Right renal cortex interstitium (tissue), 3 donors: ENCODE measurements around the gene DZIP1L. TPM values are rescaled to one million over a fixed set of nuclear protein-coding genes. Genes with fewer than 3 reads are reported as not detected.

Source experiments
- DNase-seq, 3 donors: peaks; one replicate each; pipeline ENCODE4 v3.0.0-alpha.2; 2013; ENCODE audit warnings: low read depth in 3 of 3, low spot score in 2 of 3
- polyA plus RNA-seq, 3 donors: library from polyadenylated mRNA; unstranded; fragments of 120-200 nt; gene quantifications; one replicate each; pipeline ENCODE4 v1.2.1, GENCODE V29; 2013; ENCODE audit not compliant: insufficient read length in 3 of 3

Gene DZIP1L
- polyA plus RNA-seq, 3 donors, result 12.7 to 14.9 (median 13.3) TPM

- no peak for DNase-seq
Measured at GRCh38 chr3:138078096-138078495, 37.3 kb downstream of the DZIP1L start.

DNA sequence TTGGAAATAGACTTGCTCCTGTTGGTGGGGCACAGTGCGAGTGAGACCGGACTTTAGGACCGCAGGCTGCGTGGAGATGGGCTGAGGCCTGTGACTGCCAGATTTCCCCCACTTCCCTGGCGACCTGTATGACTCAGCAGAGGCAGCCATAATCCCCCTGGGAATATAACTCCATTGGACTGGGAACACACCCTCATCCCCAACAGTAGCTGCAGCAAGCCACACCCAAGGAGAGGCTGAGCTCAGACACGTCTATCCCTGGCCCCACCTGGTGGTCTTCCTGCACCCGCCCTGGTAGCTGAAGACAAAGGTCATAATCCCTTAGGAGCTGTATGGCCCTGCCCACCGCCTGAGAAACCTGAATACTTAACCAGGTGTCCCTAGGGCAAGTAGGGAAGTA is 42.6 kb downstream of the DZIP1L start:
- DNase-seq, result no peak

GRCh38 chr3:138070006-138070405 is 45.4 kb downstream of the DZIP1L start:
- DNase-seq, result no peak

DNA sequence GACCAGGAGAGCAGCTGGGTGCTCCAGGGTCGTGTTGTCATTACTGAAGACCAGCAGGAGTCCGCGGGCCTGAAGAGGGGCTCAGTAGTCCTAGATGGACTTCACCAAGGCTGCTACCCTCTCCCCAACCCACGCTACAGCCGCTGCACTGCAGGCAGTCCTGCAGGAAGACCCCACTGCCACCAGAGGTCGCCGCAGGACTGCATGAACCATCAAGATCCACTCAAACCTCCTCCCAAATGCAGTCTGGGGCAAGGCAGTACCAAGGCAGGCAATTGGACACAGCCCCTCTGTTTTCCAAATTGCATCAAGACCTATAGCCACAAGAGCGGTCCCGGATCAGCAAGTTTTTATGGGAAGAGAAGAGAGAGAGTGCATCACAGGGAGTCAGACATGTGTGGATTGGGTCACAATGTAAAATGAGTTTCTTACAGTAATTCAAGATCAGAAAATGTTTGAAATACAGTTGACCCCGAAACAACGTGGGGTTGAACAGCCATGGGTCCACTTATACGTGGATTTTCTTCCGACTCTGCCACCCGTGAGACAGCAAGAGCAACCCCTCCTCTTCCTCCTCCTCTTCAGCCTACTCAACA is 46.7 kb downstream of the DZIP1L start:
- DNase-seq, result peak; percentile 29 to 56 (median 38)

DNA sequence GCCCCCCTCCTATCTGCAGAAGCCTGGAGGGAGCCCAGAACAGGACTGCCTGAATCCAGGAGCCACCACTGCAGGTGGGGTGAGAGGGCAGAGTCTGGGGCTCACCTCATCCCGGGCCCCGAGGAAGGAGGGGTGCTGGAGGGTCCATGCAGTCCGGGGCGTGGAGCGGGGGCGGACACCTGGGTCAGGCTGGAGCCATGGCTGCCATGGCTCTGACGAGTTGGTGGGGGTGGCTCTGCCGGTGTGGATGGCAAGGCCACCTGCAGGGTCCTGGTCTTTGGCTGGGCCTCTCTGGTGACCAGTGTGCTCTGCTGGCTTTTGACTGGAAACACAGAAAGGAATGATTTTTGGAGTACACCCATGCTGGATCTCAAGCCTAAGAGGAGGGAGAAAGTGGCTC is 47.4 kb downstream of the DZIP1L start:
- DNase-seq, result no peak

GRCh38 chr3:138066972-138067371 is 48.4 kb downstream of the DZIP1L start:
- no peak for DNase-seq

GRCh38 chr3:138066383-138066782 is 49.0 kb downstream of the DZIP1L start:
- DNase-seq, result no peak

GRCh38 chr3:138065949-138066348 is 49.5 kb downstream of the DZIP1L start:
- no peak for DNase-seq

GRCh38 chr3:138063416-138063815 is 52.0 kb downstream of the DZIP1L start:
- DNase-seq, result no peak

DNA sequence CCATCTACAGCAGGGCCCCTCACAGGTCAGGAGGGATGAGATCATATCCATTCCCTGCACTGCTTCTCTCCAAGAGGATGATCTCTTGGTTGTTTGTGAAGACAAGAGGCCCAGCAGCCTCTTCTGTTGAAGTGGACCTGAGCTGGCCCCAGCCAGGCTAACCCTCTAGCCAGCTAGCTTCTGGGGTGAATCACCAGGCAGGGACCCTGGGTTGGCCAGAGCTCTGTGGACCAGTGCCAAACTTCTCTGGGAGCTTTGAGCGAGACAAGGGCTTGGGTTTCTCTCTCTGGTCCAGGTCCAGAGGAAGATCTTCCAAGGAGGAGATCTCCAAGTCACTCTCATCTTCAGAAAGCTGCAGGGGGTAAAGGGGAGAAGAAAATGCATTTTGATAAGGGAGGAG is 52.8 kb downstream of the DZIP1L start:
- no peak for DNase-seq

DNA sequence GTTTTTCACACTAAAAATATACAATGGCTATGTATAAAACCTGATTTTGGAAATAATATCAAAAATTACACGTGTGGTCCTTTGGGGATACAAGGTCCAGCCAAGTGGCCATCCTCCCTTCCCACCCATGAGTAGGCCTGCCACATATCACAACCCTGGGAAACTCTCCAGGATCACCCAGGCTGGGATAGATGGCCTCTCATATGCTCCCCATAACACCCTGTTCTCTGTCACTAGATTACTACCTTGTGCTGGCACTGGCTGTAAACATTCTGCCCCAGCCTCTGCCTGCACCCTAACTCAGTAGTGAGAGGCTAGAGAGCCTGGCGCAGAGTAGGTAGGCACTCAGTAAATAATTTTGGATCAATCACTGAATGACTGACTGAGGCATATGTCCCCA is 53.4 kb downstream of the DZIP1L start:
- no peak for DNase-seq

DNA sequence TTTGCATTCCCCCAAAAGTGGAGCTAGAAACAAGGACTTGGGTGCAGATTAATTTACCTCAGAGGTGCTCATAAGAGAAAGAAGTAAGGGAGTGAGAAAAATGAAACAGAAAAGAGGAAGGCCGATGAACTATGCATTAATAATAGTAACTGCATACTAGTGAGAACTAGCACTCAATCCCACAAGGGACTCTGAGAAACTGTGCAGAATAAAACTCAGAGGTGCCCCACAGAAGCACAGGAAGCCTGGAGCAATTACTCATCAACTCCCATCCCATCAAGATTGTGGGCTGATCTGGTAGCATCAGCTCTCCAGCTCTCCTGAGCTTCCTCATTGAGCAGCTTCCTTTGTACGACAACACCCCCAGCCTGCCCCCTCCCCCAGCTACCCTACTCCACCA is 54.6 kb downstream of the DZIP1L start:
- DNase-seq, result no peak

DNA sequence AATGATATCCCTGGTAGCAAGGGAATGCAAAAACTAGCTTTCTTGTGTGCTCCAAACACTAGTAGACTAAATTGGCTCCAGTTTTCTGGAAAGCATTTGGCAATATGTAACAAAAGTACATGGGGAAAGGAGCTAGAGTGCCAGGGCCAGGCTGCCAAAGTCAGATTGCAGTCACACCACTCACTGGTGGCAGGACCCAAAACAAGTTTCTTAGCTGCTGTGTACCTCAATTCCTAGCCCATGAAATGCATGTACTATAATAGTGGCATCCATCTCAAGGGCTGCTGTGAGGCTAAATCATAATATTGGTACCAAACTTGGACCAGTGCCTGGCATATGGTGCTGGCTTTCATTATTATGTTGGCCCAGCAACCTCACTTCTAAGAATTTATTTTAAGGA is 56.1 kb downstream of the DZIP1L start:
- no peak for DNase-seq

- DNase-seq, result no peak
Measured at GRCh38 chr3:138057384-138057783, 58.0 kb downstream of the DZIP1L start.

DNA sequence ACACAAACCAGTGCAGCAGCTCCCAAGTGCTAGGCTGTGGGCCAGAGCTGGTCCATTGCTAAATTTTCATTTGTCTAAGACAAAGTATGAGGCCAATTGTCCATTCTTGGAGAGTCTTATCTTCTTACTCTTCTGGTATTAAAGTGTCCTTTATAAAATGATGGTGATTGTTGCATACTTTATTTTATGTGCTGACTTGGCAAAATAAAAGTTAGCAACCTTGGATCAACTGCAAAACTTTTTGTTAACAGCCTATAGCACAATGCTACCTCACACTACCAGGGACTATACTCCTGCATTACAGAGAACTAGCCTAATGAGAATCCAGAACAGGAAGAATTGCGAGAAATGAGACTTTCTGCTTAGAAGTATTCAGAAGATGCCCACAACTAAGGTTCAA is 61.4 kb downstream of the DZIP1L start:
- no peak for DNase-seq

DNA sequence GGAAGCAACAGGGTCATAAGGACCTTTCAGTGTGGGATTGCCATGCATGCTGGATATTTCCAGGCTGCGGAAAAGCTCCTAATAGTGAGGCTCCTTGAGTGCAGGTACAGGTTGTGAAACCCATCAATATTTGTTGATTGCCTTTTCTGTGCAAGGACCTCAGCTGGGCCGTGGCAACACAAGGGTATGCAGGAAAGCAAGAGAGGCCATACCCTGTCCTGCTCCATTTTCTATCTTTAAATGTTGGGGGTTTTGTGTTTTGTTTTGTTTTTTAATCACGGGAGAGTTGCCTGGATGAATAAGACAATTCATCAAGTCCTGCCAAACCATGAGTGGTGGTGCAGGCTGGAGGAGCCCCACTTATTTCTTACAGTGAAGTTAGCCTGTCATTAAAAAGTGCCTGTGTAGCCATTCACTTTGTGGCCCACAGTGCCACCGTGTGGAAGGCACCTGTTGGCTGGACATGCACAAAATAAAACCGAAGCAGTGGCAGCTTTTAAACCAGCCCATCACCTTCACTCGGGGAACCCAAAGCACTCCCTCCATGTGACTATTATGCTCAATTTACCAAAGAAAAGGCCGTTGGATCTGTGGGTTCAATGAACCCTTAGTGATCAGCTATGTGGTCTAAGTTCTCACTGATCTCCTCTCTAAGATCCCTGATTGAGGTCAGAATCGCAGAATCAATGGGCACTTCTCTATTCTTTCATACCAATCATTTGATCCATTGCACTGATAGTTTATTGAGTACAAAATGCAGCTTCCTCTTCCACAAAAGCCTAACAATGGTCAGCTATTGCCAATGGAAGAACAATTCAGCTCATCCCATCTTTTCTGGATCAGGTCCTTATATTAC is 63.2 kb downstream of the DZIP1L start:
- DNase-seq, result no peak

- no peak for DNase-seq
Measured at GRCh38 chr3:138049157-138049919, 66.1 kb downstream of the DZIP1L start.

GRCh38 chr3:138047596-138048158 is 67.7 kb downstream of the DZIP1L start:
- no peak for DNase-seq

- DNase-seq, result no peak
Measured at GRCh38 chr3:138046955-138047354, 68.5 kb downstream of the DZIP1L start.

GRCh38 chr3:138046085-138046484 is 69.3 kb downstream of the DZIP1L start:
- no peak for DNase-seq
